ENCODE results near the gene NIBAN1.

- TF ChIP-seq CTCF (IDR thresholded peaks at IDR 0.05; ENCODE audit: low read length) (no peak), EZH2phosphoT487 (IDR thresholded peaks at IDR 0.05; ENCODE audit: low read length) (no peak), EZH2 (optimal IDR thresholded peaks at IDR 0.05; ENCODE audit: low read depth, low read length) (no peak)
Observed at GRCh38 chr1:184974056-184974836, at the start of gene NIBAN1.

All from MM.1S (cell line).